Psoas muscle (tissue), 8 donors: ENCODE measurements around the gene CABCOCO1. TPM values are rescaled to one million over a fixed set of nuclear protein-coding genes. Genes with fewer than 3 reads are reported as not detected.

ENCODE experiments used
- ATAC-seq, 4 donors: fragments of 200-7000 bp; cut with Tn5 transposase; one replicate each; pipeline ENCODE4 v1.9.1; 2020; ENCODE audit warnings: moderate library complexity in 3 of 4, mild to moderate bottlenecking in 2 of 4
- DNase-seq, 2 donors: peaks; one replicate each; pipeline ENCODE4 v3.0.0-alpha.2; 2020
- H3K27ac ChIP-seq: fragments of 200-600 bp; one replicate; pipeline ENCODE4 v1.8.0; 2022
- H3K27me3 ChIP-seq, 3 donors: fragments of 200-600 bp in 1 of 3; one replicate each; pipeline versions ENCODE4 v1.6.1 to v1.8.0; 2013 to 2022; ENCODE audit warnings: low read length in 2 of 3, mild to moderate bottlenecking in 2 of 3, moderate library complexity in 1 of 3; ENCODE audit not compliant: insufficient read depth in 3 of 3
- H3K36me3 ChIP-seq, 2 donors: fragments of 200-600 bp in 1 of 2; one replicate each; pipeline versions ENCODE4 v1.6.1 to v1.8.0; 2013 to 2022; ENCODE audit warnings: low read depth in 1 of 2, mild to moderate bottlenecking in 1 of 2, moderate library complexity in 1 of 2; ENCODE audit not compliant: insufficient read depth in 1 of 2
- H3K4me1 ChIP-seq: fragments of 200-600 bp; one replicate; pipeline ENCODE4 v1.8.0; 2022
- H3K4me3 ChIP-seq: fragments of 200-600 bp; one replicate; pipeline ENCODE4 v1.8.0; 2022; ENCODE audit warnings: mild to moderate bottlenecking
- H3K9me3 ChIP-seq: fragments of 200-600 bp; one replicate; pipeline ENCODE4 v1.8.0; 2022
- WGBS, 3 donors: extraction: QIAGEN DNeasy Blood & Tissue Kit; methylation state at CpG; one replicate each; pipeline versions ENCODE4 v1.1.6 to v1.1.7; 2013; 5-methylcytosine and 5-hydroxymethylcytosine counted together
- intact Hi-C, 2 donors: fragments of 100-400 bp; cut with DNase I; formaldehyde crosslinking; loops; one replicate each; pipeline versions ENCODE4 v1.11.0 to v1.14.2; 2022
- polyA plus RNA-seq, 3 donors: library from polyadenylated mRNA; stranded (reverse); fragments of 200-250 nt; gene quantifications; one replicate each; pipeline ENCODE4 v1.2.3, GENCODE V29; 2013
- total RNA-seq, 4 donors: library from RNA; stranded (reverse); fragmentation: NEBNext Ultra II Directional in 2 of 4; extraction: Animal tissue kit (Norgen Biotek cat#: 25700) in 2 of 4; gene quantifications; one replicate each; pipeline versions ENCODE4 v1.2.1 to v1.2.4, GENCODE V29; 2021 to 2023
- TF ChIP-seq, protein P1 (sequence below): fragments of 200-600 bp; IDR thresholded peaks from one replicate; pipeline ENCODE4 v1.8.0; 2022; ENCODE audit warnings: antibody characterized with exemption
- donor health status: healthy with polysubstance abuse.
- donor health status: DM: no; HTN: no; CAD: no; lungs with moderate emphysema.
- donor health status: Bipolar disorder and iron deficiency.
- donor health status: healthy.
- donor health status: DM: yes; HTN: yes; CAD: no.
- donor health status: DM: no; HTN: no; CAD: no.
- donor health status: DM: no; HTN: no; CAD: no.
- donor health status: DM: yes; HTN: yes; CAD: no.

CABCOCO1 gene
- total and polyA plus RNA-seq, 7 donors, result 0.03 to 0.04 TPM; not detected in 5

DNA sequence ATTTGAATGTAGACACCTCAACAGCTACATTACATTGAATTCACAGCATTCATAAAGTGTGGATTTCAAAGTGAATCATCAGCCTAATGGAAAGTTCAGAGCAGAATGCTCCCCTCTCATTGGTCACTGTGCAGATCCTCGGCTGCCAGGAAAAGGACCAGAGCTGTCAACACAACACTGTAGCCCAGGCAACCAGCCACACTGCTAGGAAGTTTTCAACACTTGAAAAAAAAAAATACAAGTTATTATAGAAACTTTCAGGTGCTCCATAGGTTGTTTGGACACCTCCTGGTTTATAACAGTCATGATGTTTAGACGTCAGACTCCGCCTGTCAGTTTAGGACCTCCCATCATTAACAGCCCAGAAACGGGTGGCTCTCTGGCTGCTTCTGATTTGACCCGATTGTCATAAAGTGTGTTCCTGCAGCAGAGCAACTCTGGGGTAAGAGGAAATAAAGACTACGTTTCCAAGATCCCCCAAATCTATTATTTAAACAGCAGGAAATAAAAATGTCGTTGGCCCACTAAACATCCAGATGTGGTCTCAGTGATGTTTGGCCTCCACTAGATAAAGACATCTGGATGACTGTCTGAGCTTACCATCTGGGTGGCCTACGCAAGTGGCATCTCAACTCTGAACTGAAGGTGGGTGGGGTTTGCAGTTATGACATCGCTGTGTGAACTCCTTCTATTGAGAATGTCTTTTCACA lies 117.4 kb downstream of the CABCOCO1 start:
- no peaks in the 10 kb centered on the region for H3K27me3 ChIP-seq
- H3K4me3 ChIP-seq, result no peak overlapping the region
- H3K36me3 ChIP-seq, result no peaks in the 10 kb centered on the region
- H3K9me3 ChIP-seq, result no peaks in the 10 kb centered on the region
- TF ChIP-seq, protein P1, sequence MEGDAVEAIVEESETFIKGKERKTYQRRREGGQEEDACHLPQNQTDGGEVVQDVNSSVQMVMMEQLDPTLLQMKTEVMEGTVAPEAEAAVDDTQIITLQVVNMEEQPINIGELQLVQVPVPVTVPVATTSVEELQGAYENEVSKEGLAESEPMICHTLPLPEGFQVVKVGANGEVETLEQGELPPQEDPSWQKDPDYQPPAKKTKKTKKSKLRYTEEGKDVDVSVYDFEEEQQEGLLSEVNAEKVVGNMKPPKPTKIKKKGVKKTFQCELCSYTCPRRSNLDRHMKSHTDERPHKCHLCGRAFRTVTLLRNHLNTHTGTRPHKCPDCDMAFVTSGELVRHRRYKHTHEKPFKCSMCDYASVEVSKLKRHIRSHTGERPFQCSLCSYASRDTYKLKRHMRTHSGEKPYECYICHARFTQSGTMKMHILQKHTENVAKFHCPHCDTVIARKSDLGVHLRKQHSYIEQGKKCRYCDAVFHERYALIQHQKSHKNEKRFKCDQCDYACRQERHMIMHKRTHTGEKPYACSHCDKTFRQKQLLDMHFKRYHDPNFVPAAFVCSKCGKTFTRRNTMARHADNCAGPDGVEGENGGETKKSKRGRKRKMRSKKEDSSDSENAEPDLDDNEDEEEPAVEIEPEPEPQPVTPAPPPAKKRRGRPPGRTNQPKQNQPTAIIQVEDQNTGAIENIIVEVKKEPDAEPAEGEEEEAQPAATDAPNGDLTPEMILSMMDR, result no peak
- WGBS, 3 donors, result 38 to 48% (median 48%) methylated on average over 9 of the region's 9 CpGs
- H3K4me1 ChIP-seq, result no peaks in the 10 kb centered on the region
- H3K27ac ChIP-seq, result no peak overlapping the region
- intact Hi-C loops, result no loop called here
- DNase-seq (peak; percentile 38 to 58), ATAC-seq (no peak)

DNA sequence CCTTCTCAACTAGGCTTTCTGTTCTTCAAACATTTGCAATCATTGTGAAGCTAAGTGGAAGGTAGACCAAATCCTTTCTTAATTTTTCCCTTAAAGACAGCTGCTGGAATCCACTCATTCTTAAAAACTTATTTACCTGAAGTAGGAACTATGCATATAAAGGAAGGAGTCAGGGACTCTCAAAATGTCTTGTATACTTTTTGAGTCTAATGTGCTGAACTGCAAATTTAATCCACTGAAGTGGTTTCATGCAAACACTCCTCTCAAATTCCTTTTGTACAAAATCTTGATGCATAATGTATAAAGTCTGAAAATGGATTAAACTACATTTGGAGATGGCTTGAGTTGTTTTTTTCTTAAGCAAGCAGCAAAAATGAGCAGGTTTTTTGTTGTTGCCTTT lies 118.0 kb downstream of the CABCOCO1 start:
- Histone ChIP-seq H3K4me1 (no peaks in the 10 kb centered on the region), H3K9me3 (no peaks in the 10 kb centered on the region), H3K27ac (no peak overlapping the region), H3K27me3 (no peaks in the 10 kb centered on the region), H3K36me3 (no peaks in the 10 kb centered on the region), H3K4me3 (no peak overlapping the region)
- no peak for DNase-seq
- TF ChIP-seq, protein P1, result no peak
- no peak for ATAC-seq
- intact Hi-C loops, result no loop called here

DNA sequence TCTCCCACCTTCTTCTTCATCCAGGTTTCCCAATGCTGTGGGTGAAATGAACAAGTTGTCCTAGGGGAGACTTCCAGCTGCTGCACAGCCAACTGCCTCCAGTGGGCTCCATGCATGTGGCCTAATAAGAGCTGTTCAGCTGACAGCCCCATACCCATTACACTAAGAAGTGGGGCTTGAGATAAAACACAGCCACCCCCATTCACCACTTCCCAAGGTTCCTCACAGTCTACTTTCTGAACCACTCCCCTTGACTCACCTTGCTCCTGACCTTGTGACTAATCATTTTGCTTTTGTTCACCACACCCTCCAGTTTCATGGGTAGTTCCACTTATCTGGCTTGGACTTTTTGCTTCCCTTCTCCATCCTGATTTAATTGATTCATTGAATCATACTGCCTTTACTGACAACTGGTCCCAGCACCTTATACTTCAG lies 119.3 kb downstream of the CABCOCO1 start:
- intact Hi-C loops, result no loop called here
- DNase-seq, result no peak

DNA sequence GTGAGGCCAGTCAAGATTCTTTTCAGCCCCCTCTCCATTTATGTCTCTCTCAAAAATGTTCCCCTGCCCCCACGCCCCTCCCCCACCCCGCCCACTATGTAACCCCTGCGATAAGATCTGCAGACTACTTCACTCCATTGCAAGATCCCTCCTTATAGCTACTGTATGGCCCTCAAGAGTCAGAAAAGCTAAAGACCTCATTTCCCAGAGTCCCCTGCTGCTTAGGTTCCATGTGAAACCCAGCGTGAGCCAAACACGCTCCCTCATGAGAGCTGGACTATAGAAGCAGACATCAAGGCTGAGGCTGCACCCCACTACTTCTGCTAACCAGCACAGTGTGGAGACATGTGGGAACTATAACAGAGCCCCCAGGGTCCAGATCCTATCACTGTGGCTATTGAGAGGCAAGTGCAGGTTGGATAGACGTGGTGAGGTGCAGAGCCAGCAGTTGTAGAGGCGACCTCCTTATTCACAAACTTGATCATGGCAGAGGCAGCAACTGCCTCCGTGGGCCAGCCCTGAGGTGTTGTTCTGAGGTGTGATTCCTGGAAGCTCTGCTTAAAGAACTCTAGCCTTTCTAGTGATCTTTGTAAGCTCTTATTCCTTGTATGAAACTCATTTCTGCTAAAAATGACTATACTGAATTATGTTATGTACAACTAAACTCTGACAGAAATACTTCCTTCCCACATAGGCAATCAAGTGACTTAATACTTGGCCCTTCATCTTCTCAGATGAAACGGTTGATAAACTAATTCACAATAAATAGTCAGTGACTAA lies 121.8 kb downstream of the CABCOCO1 start:
- Histone ChIP-seq H3K4me3 (no peak overlapping the region), H3K9me3 (no peaks in the 10 kb centered on the region), H3K4me1 (peaks cover 10% of the 10 kb centered on the region), H3K27ac (no peak overlapping the region), H3K27me3 (no peaks in the 10 kb centered on the region), H3K36me3 (no peaks in the 10 kb centered on the region)
- 83 to 94% (median 85%) methylated on average over 9 of the region's 9 CpGs for WGBS, 3 donors
- intact Hi-C loops, result loop anchor here in 1 of 2 donors (5.0 kb wide), 1 partner anchor 53 kb away; no protein-coding TSS in a partner anchor
- ATAC-seq (no peak), DNase-seq (no peak)
- TF ChIP-seq, protein P1, result no peak

More for the DNA sequence above, 119.3 kb downstream of the CABCOCO1 start:
- H3K4me1 ChIP-seq, result peaks cover 10% of the 10 kb centered on the region
- ATAC-seq, result no peak
- no peaks in the 10 kb centered on the region for H3K27me3 ChIP-seq
- H3K36me3 ChIP-seq, result no peaks in the 10 kb centered on the region
- H3K27ac ChIP-seq, result no peak overlapping the region
- TF ChIP-seq, protein P1, result no peak
- H3K4me3 ChIP-seq, result no peak overlapping the region
- no peaks in the 10 kb centered on the region for H3K9me3 ChIP-seq
